K562 (cell line): ENCODE results near the gene EPN2. TPM values are rescaled to one million over a fixed set of nuclear protein-coding genes. Genes with fewer than 3 reads are reported as not detected.

Experiments
- ATAC-seq: fragments of 200-7000 bp; cut with Tn5 transposase; 3 replicates; pipeline ENCODE4 v1.9.1; 2020; ENCODE audit warnings: moderate library complexity
- BruUV-seq: library from RNA; stranded (reverse); fragments of 400-500 nt; replicated peaks from 2 replicates; lab custom pipeline; 2021; lab: Mats Ljungman, UMichigan
- CTCF ChIA-PET: fragments of 300-600 bp; formaldehyde crosslinking; extraction: SDS; loops from one replicate; lab custom pipeline; 2021; ENCODE audit warnings: low intra/inter-chr PET ratio; lab: Yijun Ruan, JAX
- POLR2A ChIA-PET: fragments of 300-600, 350-650 bp; sonication (Branson Sonifier 250); formaldehyde crosslinking; extraction: SDS; loops from one replicate; lab custom pipeline; 2021; ENCODE audit warnings: antibody characterized with exemption, inconsistent platforms; lab: Yijun Ruan, JAX
- DNase-seq, 4 experiments: peaks; one replicate each; pipeline versions ENCODE4 v3.0.0 to v3.0.0-alpha.2; 2011 to 2018; ENCODE audit warnings: low spot score in 3 of 4, mixed read lengths in 3 of 4; ENCODE audit errors: extremely low read depth in 1 of 4
- FAIRE-seq: peaks from 2 replicates; lab custom pipeline; 2011; peaks lifted over from hg19 to GRCh38; lab: Jason Lieb, UNC
- H2AFZ ChIP-seq: 2 replicates; pipeline ENCODE4 v1.6.0; 2011; ENCODE audit warnings: low read depth, low read length, control low read depth, inconsistent platforms
- H3K27ac ChIP-seq: fragments of 200-600 bp; 3 replicates; pipeline ENCODE4 v1.8.0; 2011; ENCODE audit warnings: low read depth, mild to moderate bottlenecking, control low read depth, inconsistent platforms, low read length, moderate library complexity, mixed read lengths; ENCODE audit errors: extremely low read depth
- H3K27me3 ChIP-seq, 2 experiments: fragments of 300-600 bp in 1 of 2; 2 replicates in 1 of 2; 3 replicates in 1 of 2; pipeline versions ENCODE4 v1.6.0 to v1.8.0; 2011; ENCODE audit warnings: inconsistent platforms in 2 of 2, low read length in 2 of 2, mild to moderate bottlenecking in 1 of 2, mixed read lengths in 1 of 2, moderate library complexity in 1 of 2; ENCODE audit not compliant: control insufficient read depth in 2 of 2, insufficient read depth in 2 of 2
- H3K36me3 ChIP-seq: fragments of 300-600 bp; 3 replicates; pipeline ENCODE4 v1.8.0; 2011; ENCODE audit warnings: mild to moderate bottlenecking, low read length, inconsistent platforms; ENCODE audit not compliant: control insufficient read depth, insufficient read depth
- H3K4me1 ChIP-seq, 2 experiments: fragments of 200-600 bp in 1 of 2; replicated peaks in 1 of 2; 2 replicates in 1 of 2; 3 replicates in 1 of 2; pipeline versions ENCODE4 v1.5.1 to v1.8.0; 2011; ENCODE audit warnings: inconsistent platforms in 2 of 2, low read length in 2 of 2, mild to moderate bottlenecking in 1 of 2, mixed read lengths in 1 of 2, moderate library complexity in 1 of 2; ENCODE audit not compliant: control insufficient read depth in 2 of 2, insufficient read depth in 2 of 2
- H3K4me2 ChIP-seq: 2 replicates; pipeline ENCODE4 v1.6.1; 2011; ENCODE audit warnings: low read length, control low read depth, inconsistent platforms, mixed read lengths; ENCODE audit not compliant: insufficient read depth
- H3K4me3 ChIP-seq: fragments of 200-600 bp; sonication (generic), shearing (Covaris generic); 2 replicates; pipeline ENCODE4 v1.5.1; 2016; ENCODE audit warnings: control low read depth, inconsistent platforms
- H3K79me2 ChIP-seq: fragments of 200-600 bp; 3 replicates; pipeline ENCODE4 v1.8.0; 2011; ENCODE audit warnings: low read length, inconsistent platforms; ENCODE audit not compliant: control insufficient read depth, insufficient read depth
- H3K9ac ChIP-seq, 2 experiments: 2 replicates each; pipeline versions ENCODE4 v1.6.0 to v1.6.1; 2011; ENCODE audit warnings: low read depth in 2 of 2, low read length in 2 of 2, control low read depth in 1 of 2, inconsistent platforms in 1 of 2, mild to moderate bottlenecking in 1 of 2, mixed read lengths in 1 of 2; ENCODE audit not compliant: insufficient read depth in 1 of 2
- H3K9me1 ChIP-seq: one replicate; pipeline ENCODE4 v1.6.0; 2011; ENCODE audit warnings: inconsistent platforms, mild to moderate bottlenecking, low read length, moderate library complexity; ENCODE audit not compliant: control insufficient read depth, insufficient read depth
- H3K9me3 ChIP-seq: replicated peaks from 2 replicates; pipeline ENCODE4 v1.5.1; 2011; ENCODE audit warnings: low read depth, low read length, inconsistent platforms; ENCODE audit not compliant: control insufficient read depth, insufficient read depth
- H4K20me1 ChIP-seq: replicated peaks from 2 replicates; pipeline ENCODE4 v1.6.1; 2011; ENCODE audit warnings: low read length, inconsistent platforms, mixed read lengths; ENCODE audit not compliant: control insufficient read depth, insufficient read depth
- ARID4B ChIP-seq: sonication (generic); formaldehyde crosslinking; IDR thresholded peaks from 2 replicates; pipeline ENCODE4 v1.8.0; 2022; ENCODE audit warnings: mild to moderate bottlenecking, missing genetic modification reagents
- ATF7 ChIP-seq: fragments of 450-650 bp; IDR thresholded peaks from 2 replicates; pipeline ENCODE4 v1.7.1; 2014; ENCODE audit warnings: mild to moderate bottlenecking, moderate library complexity
- CREBBP ChIP-seq: IDR thresholded peaks from one replicate; pipeline ENCODE4 v1.6.1; 2012; ENCODE audit warnings: low read depth, mild to moderate bottlenecking, control low read depth, inconsistent platforms, low read length
- CTBP1 ChIP-seq: fragments of 450-650 bp; IDR thresholded peaks from 2 replicates; pipeline ENCODE4 v1.6.1; 2016; ENCODE audit warnings: borderline replicate concordance
- JUN ChIP-seq, 2 experiments: sonication (generic) in 1 of 2; formaldehyde crosslinking in 1 of 2; IDR thresholded peaks; 2 replicates each; pipeline versions ENCODE4 v1.6.1 to v1.8.0; 2012 to 2022; ENCODE audit warnings: borderline replicate concordance in 2 of 2, mild to moderate bottlenecking in 2 of 2, improper control_type of control experiment in 1 of 2, low read depth in 1 of 2, low read length in 1 of 2, missing genetic modification reagents in 1 of 2
- KAT2B ChIP-seq: IDR thresholded peaks from one replicate; pipeline ENCODE4 v1.6.1; 2012; ENCODE audit warnings: low read depth, mild to moderate bottlenecking, control low read depth, inconsistent platforms, low read length, moderate library complexity
- MAFG ChIP-seq: fragments of 450-650 bp; conservative IDR thresholded peaks from 2 replicates; pipeline ENCODE4 v1.6.1; 2016; ENCODE audit warnings: missing genetic modification characterization, missing compliant biosample characterization
- RBM25 ChIP-seq: fragments of 200-400 bp; formaldehyde crosslinking; IDR thresholded peaks from 2 replicates; pipeline ENCODE4 v1.6.1; 2018; ENCODE audit warnings: low read length, low read depth, moderate library complexity; ENCODE audit not compliant: severe bottlenecking
- WGBS: fragments of 100-300 bp; shearing (Covaris generic); methylation state at CpG from one replicate; pipeline ENCODE4 v1.1.6; 2016; ENCODE audit warnings: low coverage, mixed read lengths; ENCODE audit not compliant: insufficient coverage; ENCODE audit errors: missing lambda C conversion rate; 5-methylcytosine and 5-hydroxymethylcytosine counted together
- in situ Hi-C: fragments of 300-500 bp; cut with MboI; formaldehyde crosslinking; loops from 4 replicates; pipeline ENCODE4 v1.15.0; 2018; ENCODE audit warnings: inconsistent platforms, mixed read lengths
- intact Hi-C: fragments of 100-400 bp; cut with micrococcal nuclease; formaldehyde crosslinking; loops from 2 replicates; pipeline ENCODE4 v1.14.2; 2022
- polyA plus RNA-seq, 8 experiments: library from polyadenylated mRNA; depleted of rRNA in 4 of 8; stranded (reverse) in 5 of 8; unstranded in 3 of 8; fragments of >200 nt; fragmentation: Nextera tagmentation in 2 of 8; fragmentation: Illumina TruSeq in 1 of 8; extraction: Ambion mirVana in 2 of 8; extraction: Trizol in 1 of 8; gene quantifications; 2 replicates each; pipeline versions ENCODE4 v1.2.1 to v1.2.3, GENCODE V29; 2011 to 2014; ENCODE audit warnings: inconsistent platforms in 1 of 8, missing spikeins in 1 of 8
- total RNA-seq, 7 experiments: library from RNA; depleted of rRNA in 6 of 7; stranded (reverse); fragments of >200 nt in 6 of 7; fragmentation: Illumina TruSeq in 2 of 7; extraction: Trizol in 2 of 7; gene quantifications; 2 replicates each; pipeline versions ENCODE4 v1.2.1 to v1.2.3, GENCODE V29; 2011 to 2021; ENCODE audit warnings: low replicate concordance in 1 of 7
- TF ChIP-seq, protein P1 (sequence below): fragments of 250-450 bp; sonication (Bioruptor Pico); IDR thresholded peaks from 2 replicates; pipeline ENCODE4 v1.5.0; 2021; ENCODE audit warnings: mild to moderate bottlenecking, borderline replicate concordance
- TF ChIP-seq, protein P2 (sequence below): sonication (generic); formaldehyde crosslinking; IDR thresholded peaks from 2 replicates; pipeline ENCODE4 v1.8.0; 2023; ENCODE audit warnings: mild to moderate bottlenecking, missing genetic modification reagents

EPN2 gene
- total and polyA plus RNA-seq, 9 of the 15 experiments (the other 6 are each of a cell fraction or from before 2014, with no cell fraction given), result 1.0 to 12.9 (median 8.9) TPM

- TF ChIP-seq, protein P1, sequence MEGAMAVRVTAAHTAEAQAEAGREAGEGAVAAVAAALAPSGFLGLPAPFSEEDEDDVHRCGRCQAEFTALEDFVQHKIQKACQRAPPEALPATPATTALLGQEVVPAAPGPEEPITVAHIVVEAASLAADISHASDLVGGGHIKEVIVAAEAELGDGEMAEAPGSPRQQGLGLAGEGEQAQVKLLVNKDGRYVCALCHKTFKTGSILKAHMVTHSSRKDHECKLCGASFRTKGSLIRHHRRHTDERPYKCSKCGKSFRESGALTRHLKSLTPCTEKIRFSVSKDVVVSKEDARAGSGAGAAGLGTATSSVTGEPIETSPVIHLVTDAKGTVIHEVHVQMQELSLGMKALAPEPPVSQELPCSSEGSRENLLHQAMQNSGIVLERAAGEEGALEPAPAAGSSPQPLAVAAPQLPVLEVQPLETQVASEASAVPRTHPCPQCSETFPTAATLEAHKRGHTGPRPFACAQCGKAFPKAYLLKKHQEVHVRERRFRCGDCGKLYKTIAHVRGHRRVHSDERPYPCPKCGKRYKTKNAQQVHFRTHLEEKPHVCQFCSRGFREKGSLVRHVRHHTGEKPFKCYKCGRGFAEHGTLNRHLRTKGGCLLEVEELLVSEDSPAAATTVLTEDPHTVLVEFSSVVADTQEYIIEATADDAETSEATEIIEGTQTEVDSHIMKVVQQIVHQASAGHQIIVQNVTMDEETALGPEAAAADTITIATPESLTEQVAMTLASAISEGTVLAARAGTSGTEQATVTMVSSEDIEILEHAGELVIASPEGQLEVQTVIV (CRISPR knock-in tag), result no peak
- no peak for TF ChIP-seq MAFG (tag)
- TF ChIP-seq, all 486 proteins: peak for 0
These were observed 27.5 kb downstream of the EPN2 start (continued) for GRCh38 chr17:19264681-19265080.

DNA sequence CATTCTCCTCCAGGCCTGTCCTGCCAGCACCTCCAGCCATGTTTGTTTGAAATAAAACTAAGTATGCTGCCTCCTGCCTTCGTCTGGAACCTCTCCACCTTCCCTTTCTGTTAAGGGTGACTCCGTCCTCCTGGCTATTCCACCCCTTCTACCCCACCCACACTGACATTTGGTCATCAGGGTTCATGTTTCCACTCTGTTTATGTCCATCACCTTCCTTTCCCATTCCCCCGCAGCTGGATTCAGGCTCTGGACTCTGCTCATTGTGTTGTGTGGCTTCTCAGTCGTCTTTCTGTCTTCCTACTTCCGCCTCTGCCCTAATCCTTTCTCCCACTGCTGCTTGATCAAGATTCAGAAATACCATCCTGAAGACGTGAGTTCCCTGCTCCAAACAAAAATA is 28.6 kb downstream of the EPN2 start:
- CTCF ChIA-PET, result no interaction called here

More for the DNA sequence above, 28.6 kb downstream of the EPN2 start:
- Histone ChIP-seq H3K4me1 (peaks cover 4 to 21% of the 10 kb centered on the region in 2 experiments; a peak in 3 of 5 replicates), H3K27me3 (no peaks in the 10 kb centered on the region), H2AFZ (no peak overlapping the region), H3K79me2 (no peaks in the 10 kb centered on the region), H3K9me1 (no peaks in the 10 kb centered on the region), H4K20me1 (peaks cover 6% of the 10 kb centered on the region), H3K4me2 (no peak overlapping the region), H3K36me3 (no peaks in the 10 kb centered on the region; the same call in 1 of the 3 replicates), H3K4me3 (no peak overlapping the region), H3K27ac (no peak overlapping the region), H3K9me3 (no peaks in the 10 kb centered on the region), H3K9ac (no peak overlapping the region)
- FAIRE-seq, result no peak
- POLR2A ChIA-PET, result no interaction called here
- ATAC-seq, result no peak
- no peak for DNase-seq
- TF ChIP-seq JUN (IDR thresholded peaks at IDR 0.05; ENCODE audit: borderline replicate concordance, low read depth, low read length) (no peak), JUN (CRISPR knock-in tag; IDR thresholded peaks at IDR 0.05; ENCODE audit: borderline replicate concordance) (no peak), CREBBP (no peak), RBM25 (no peak), ARID4B (CRISPR knock-in tag) (no peak), CTBP1 (no peak), ATF7 (no peak), KAT2B (no peak)
- TF ChIP-seq, protein P2, sequence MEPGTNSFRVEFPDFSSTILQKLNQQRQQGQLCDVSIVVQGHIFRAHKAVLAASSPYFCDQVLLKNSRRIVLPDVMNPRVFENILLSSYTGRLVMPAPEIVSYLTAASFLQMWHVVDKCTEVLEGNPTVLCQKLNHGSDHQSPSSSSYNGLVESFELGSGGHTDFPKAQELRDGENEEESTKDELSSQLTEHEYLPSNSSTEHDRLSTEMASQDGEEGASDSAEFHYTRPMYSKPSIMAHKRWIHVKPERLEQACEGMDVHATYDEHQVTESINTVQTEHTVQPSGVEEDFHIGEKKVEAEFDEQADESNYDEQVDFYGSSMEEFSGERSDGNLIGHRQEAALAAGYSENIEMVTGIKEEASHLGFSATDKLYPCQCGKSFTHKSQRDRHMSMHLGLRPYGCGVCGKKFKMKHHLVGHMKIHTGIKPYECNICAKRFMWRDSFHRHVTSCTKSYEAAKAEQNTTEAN (CRISPR knock-in tag), result no peak
- no TSS peak for BruUV-seq
- in situ Hi-C loops (no loop called here), intact Hi-C loops (no loop called here)
- WGBS, result 64% methylated on average over 5 of the region's 6 CpGs
